ENCODE results near the gene HNF4A.

Gene HNF4A

DNA sequence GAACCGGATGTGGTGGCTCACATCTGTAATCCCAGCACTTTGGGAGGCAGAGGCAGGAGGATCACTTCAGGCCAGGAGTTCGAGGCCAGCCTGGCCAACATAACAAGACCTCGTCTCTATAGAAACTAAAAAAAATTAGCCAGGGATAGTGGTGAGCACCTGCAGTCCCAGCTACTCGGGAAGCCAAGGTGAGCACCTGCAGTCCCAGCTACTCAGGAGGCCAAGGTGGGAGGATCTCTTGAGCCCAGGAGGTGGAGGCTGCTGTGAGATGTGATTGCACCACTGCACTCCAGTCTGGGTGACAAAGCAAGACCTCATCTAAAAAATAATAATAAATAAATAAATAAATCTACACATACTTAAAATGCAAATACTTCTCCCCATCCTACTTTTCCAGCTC is 65.0 kb downstream of the HNF4A start:
- no peak for DNase-seq (ENCODE audit: low read depth)
- H3K4me3 ChIP-seq (ENCODE audit: low read length): no peak overlapping the region
- TF ChIP-seq, protein P1, sequence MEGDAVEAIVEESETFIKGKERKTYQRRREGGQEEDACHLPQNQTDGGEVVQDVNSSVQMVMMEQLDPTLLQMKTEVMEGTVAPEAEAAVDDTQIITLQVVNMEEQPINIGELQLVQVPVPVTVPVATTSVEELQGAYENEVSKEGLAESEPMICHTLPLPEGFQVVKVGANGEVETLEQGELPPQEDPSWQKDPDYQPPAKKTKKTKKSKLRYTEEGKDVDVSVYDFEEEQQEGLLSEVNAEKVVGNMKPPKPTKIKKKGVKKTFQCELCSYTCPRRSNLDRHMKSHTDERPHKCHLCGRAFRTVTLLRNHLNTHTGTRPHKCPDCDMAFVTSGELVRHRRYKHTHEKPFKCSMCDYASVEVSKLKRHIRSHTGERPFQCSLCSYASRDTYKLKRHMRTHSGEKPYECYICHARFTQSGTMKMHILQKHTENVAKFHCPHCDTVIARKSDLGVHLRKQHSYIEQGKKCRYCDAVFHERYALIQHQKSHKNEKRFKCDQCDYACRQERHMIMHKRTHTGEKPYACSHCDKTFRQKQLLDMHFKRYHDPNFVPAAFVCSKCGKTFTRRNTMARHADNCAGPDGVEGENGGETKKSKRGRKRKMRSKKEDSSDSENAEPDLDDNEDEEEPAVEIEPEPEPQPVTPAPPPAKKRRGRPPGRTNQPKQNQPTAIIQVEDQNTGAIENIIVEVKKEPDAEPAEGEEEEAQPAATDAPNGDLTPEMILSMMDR (conservative IDR thresholded peaks at IDR 0.05; ENCODE audit: low read length): no peak

DNA sequence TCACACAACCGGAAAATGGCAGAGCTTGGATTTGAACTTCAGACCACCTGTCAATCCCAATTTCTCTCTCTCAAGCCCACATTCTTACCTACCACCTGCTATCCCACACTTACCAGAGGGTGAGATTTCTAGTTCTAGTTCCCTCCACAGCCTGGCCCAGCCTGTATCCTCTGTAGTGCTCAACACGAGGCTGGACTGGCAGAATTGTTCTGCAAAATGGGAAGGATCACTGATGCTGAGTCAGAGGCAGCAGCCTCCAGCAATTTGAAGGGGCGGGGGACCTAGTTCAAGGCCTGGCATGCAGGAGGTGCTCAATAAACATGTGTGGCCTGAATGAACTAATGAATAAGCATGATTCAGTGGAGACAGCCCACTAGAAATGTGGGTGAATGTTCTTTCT is 66.6 kb downstream of the HNF4A start:
- DNase-seq (ENCODE audit: low read depth): no peak
- TF ChIP-seq, protein P1 (conservative IDR thresholded peaks at IDR 0.05; ENCODE audit: low read length): no peak
- no peak overlapping the region for H3K4me3 ChIP-seq (ENCODE audit: low read length)

DNA sequence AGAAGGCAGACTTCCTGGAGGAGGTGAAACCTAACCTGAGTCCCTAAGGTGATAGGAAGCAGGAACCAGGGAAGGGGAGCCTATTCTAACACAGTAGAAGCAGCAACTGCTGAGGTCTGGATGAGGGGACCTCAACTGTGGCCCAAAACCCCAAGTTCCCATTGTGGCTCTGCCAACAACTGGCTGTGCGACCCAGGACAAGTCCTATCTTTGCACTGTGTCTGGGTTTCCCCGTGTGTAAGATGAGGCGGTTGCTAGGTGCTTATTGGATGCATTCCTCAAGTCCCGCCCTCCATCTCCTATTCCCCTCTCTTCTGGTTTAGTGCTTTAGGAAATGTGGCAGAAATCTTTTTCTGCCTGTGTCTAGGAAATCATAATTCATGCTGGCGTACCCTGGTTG is 68.0 kb downstream of the HNF4A start:
- TF ChIP-seq, protein P1 (conservative IDR thresholded peaks at IDR 0.05; ENCODE audit: low read length): no peak

DNA sequence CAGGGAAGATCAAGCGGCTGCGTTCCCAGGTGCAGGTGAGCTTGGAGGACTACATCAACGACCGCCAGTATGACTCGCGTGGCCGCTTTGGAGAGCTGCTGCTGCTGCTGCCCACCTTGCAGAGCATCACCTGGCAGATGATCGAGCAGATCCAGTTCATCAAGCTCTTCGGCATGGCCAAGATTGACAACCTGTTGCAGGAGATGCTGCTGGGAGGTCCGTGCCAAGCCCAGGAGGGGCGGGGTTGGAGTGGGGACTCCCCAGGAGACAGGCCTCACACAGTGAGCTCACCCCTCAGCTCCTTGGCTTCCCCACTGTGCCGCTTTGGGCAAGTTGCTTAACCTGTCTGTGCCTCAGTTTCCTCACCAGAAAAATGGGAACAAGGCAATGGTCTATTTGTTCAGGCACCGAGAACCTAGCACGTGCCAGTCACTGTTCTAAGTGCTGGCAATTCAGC is 68.6 kb downstream of the HNF4A start:
- H3K4me3 ChIP-seq (ENCODE audit: low read length): no peak overlapping the region
- TF ChIP-seq, protein P1 (conservative IDR thresholded peaks at IDR 0.05; ENCODE audit: low read length): no peak
- no peak for DNase-seq (ENCODE audit: low read depth)

More for the DNA sequence above, 68.0 kb downstream of the HNF4A start:
- no peak overlapping the region for H3K4me3 ChIP-seq (ENCODE audit: low read length)
- DNase-seq (ENCODE audit: low read depth): no peak

DNA sequence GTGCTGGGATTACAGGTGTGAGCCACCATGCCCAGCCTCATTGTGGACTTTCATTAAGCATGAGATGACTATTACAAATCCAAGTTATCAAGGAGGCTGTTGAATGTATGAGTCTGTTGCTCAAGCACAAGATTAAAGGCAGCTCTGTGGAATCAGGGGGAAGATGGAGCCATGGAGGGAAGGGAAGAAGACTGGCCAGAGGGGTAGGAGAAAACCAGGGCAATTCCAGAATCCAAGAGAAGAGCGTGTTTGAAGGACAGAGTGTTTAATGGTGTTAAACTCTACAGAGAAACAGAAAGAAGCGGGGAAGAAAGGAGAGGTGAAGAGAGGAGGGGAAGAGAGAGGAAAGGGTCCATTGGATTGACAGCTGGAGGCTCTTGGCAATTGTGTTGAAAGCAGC is 70.4 kb downstream of the HNF4A start:
- H3K4me3 ChIP-seq (ENCODE audit: low read length): no peak overlapping the region
- TF ChIP-seq, protein P1 (conservative IDR thresholded peaks at IDR 0.05; ENCODE audit: low read length): no peak
- DNase-seq (ENCODE audit: low read depth): no peak

DNA sequence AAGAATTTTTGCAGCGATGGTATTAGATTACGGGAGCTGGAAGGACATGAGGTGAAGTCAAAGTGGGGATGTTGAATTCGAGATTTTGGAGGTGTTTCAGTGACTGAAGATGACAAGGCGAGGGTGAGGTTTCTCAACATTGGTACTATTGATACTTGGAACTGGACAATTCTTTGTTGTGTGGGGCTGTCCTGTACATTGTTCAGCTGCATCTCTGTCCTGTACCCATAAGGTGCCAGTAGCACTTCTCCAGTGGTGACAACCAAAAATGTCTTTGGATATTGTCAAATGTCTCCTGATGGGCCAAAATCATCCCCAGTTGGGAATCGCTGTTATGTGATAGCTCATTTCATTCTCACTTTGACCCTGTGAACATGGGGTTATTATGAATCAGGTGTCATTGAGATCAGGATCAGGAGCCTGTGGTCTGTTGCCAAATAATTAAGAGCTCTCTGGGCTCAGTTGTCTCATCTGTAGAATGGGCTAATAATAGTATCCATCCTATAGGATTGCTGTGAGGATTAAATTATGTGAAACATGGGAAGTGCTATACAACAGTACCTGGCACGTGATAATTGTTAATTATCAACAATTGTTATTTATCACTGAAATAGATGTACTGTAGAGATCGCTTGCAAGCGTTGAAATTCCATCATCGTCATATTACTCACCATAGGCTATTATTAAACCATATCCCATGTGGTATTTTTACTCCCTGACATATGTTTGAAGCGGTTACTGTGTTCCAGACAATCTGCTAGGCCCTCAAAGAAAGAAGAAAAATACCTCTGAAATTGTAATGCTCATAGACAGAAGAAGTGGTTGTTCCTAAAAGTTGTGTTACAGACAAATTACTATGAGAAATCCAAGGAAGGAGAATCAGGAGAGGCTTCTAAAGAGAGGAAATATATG is 71.6 kb downstream of the HNF4A start:
- TF ChIP-seq, protein P1 (conservative IDR thresholded peaks at IDR 0.05; ENCODE audit: low read length): no peak
- no peak overlapping the region for H3K4me3 ChIP-seq (ENCODE audit: low read length)
- no peak for DNase-seq (ENCODE audit: low read depth)

DNA sequence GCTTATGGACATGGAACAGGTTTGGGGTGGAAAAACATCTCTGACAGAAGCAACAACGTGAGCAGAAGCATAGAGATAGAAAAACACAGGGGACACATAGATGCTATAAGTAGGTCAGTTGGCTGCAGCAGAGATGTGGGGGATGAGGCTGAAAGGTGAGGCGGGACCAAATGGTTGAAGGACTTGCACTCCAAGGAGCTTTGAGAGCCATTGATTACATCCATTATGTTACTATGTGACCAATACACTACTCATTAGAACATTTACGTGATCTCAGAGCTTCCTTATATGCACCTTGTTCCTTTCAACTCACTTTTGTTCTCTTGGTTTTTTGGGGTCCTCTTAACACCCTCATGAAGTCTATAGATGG is 72.3 kb downstream of the HNF4A start:
- TF ChIP-seq, protein P1 (conservative IDR thresholded peaks at IDR 0.05; ENCODE audit: low read length): no peak
- H3K4me3 ChIP-seq (ENCODE audit: low read length): no peak overlapping the region
- DNase-seq (ENCODE audit: low read depth): no peak
